ENCODE data around the gene CERS6. TPM values are rescaled to one million over a fixed set of nuclear protein-coding genes. Genes with fewer than 3 reads are reported as not detected.

Gene CERS6
- total RNA-seq, 4 donors from 2014 or later = 46.6 to 67.7 (median 53.6) TPM

- no peaks in the 10 kb centered on the region for H3K9me3 ChIP-seq
- no peak overlapping the region for H3K27ac ChIP-seq (replicated peaks in 1 of 4)
- no peaks in the 10 kb centered on the region for H3K27me3 ChIP-seq
- 94% methylated on average over 3 of the region's 3 CpGs for WGBS
- no peaks in the 10 kb centered on the region for H3K36me3 ChIP-seq
- H3K4me1 ChIP-seq = peaks cover 0 to 6% (median 2%) of the 10 kb centered on the region in 4 donors
- H3K4me3 ChIP-seq = no peak overlapping the region
- no peak for DNase-seq (ENCODE audit: extremely low spot score)
- no peak for TF ChIP-seq POLR2AphosphoS5 (IDR thresholded peaks at IDR 0.05)
- TF ChIP-seq POLR2A (IDR thresholded peaks at IDR 0.05; ENCODE audit: low read depth) = no peak
- TF ChIP-seq CTCF (IDR thresholded peaks at IDR 0.05) = no peak
- TF ChIP-seq EP300 (IDR thresholded peaks at IDR 0.05) = no peak
- intact Hi-C loops (cut with DNase I) = no loop called here
Measured at GRCh38 chr2:168432100-168432499, 24.0 kb upstream of the CERS6 start.

- intact Hi-C loops (cut with DNase I) = no loop called here
Measured at GRCh38 chr2:168432565-168433186, 23.4 kb upstream of the CERS6 start.

GRCh38 chr2:168433527-168433926 is 22.5 kb upstream of the CERS6 start:
- DNase-seq (ENCODE audit: extremely low spot score) = no peak
- intact Hi-C loops (cut with DNase I) = no loop called here
- peaks cover 0 to 6% (median 2%) of the 10 kb centered on the region in 4 donors for H3K4me1 ChIP-seq
- whole genome bisulfite sequencing = 74% methylated on average over 2 of the region's 2 CpGs
- H3K27me3 ChIP-seq = no peaks in the 10 kb centered on the region
- no peaks in the 10 kb centered on the region for H3K36me3 ChIP-seq
- no peak overlapping the region for H3K27ac ChIP-seq (replicated peaks in 1 of 4)
- H3K9me3 ChIP-seq = no peaks in the 10 kb centered on the region
- TF ChIP-seq EP300 (IDR thresholded peaks at IDR 0.05) (no peak), CTCF (IDR thresholded peaks at IDR 0.05) (no peak), POLR2AphosphoS5 (IDR thresholded peaks at IDR 0.05) (no peak), POLR2A (IDR thresholded peaks at IDR 0.05; ENCODE audit: low read depth) (no peak)
- no peak overlapping the region for H3K4me3 ChIP-seq

More at GRCh38 chr2:168432565-168433186, 23.4 kb upstream of the CERS6 start:
- no peak overlapping the region for H3K27ac ChIP-seq (replicated peaks in 1 of 4)
- no peak overlapping the region for H3K4me3 ChIP-seq
- no peaks in the 10 kb centered on the region for H3K36me3 ChIP-seq
- TF ChIP-seq CTCF (IDR thresholded peaks at IDR 0.05) (no peak), POLR2A (IDR thresholded peaks at IDR 0.05; ENCODE audit: low read depth) (no peak), EP300 (IDR thresholded peaks at IDR 0.05) (no peak), POLR2AphosphoS5 (IDR thresholded peaks at IDR 0.05) (no peak)
- no peaks in the 10 kb centered on the region for H3K27me3 ChIP-seq
- H3K9me3 ChIP-seq = no peaks in the 10 kb centered on the region
- no peak for DNase-seq (ENCODE audit: extremely low spot score)
- H3K4me1 ChIP-seq = peaks cover 0 to 6% (median 2%) of the 10 kb centered on the region in 4 donors
- 72% methylated on average over 3 of the region's 3 CpGs for WGBS

- H3K9me3 ChIP-seq = no peaks in the 10 kb centered on the region
- no peak for TF ChIP-seq POLR2A (IDR thresholded peaks at IDR 0.05; ENCODE audit: low read depth)
- TF ChIP-seq POLR2AphosphoS5 (IDR thresholded peaks at IDR 0.05) = peak in 1 of 2 donors; percentile 41
- TF ChIP-seq CTCF (IDR thresholded peaks at IDR 0.05) = no peak
- no peak for TF ChIP-seq EP300 (IDR thresholded peaks at IDR 0.05)
Measured at GRCh38 chr2:168434146-168434545, 21.9 kb upstream of the CERS6 start.

GRCh38 chr2:168436840-168437239 is 19.2 kb upstream of the CERS6 start:
- Histone ChIP-seq H3K36me3 (no peaks in the 10 kb centered on the region), H3K4me1 (peaks cover 0 to 11% (median 5%) of the 10 kb centered on the region in 4 donors), H3K27me3 (no peaks in the 10 kb centered on the region), H3K27ac (replicated peaks in 1 of 4) (no peak overlapping the region), H3K9me3 (no peaks in the 10 kb centered on the region), H3K4me3 (no peak overlapping the region)
- intact Hi-C loops (cut with DNase I) = no loop called here
- no peak for TF ChIP-seq POLR2AphosphoS5 (IDR thresholded peaks at IDR 0.05)
- TF ChIP-seq CTCF (IDR thresholded peaks at IDR 0.05) = no peak
- TF ChIP-seq EP300 (IDR thresholded peaks at IDR 0.05) = no peak
- TF ChIP-seq POLR2A (IDR thresholded peaks at IDR 0.05; ENCODE audit: low read depth) = no peak
- no peak for DNase-seq (ENCODE audit: extremely low spot score)

More at GRCh38 chr2:168434146-168434545, 21.9 kb upstream of the CERS6 start:
- WGBS = 60% methylated on average over 2 of the region's 2 CpGs
- peaks cover 0 to 6% (median 2%) of the 10 kb centered on the region in 4 donors for H3K4me1 ChIP-seq
- intact Hi-C loops (cut with DNase I) = no loop called here
- no peaks in the 10 kb centered on the region for H3K27me3 ChIP-seq
- no peak overlapping the region for H3K4me3 ChIP-seq
- no peak overlapping the region for H3K27ac ChIP-seq (replicated peaks in 1 of 4)
- DNase-seq (ENCODE audit: extremely low spot score) = no peak
- no peaks in the 10 kb centered on the region for H3K36me3 ChIP-seq

Data from esophagus muscularis mucosa (tissue), 4 donors.